HCT116 (cell line): ENCODE results near the gene PSMD10.
A peak's percentile ranks its signal among the peaks of the same experiment; 100 is the strongest.

Source experiments
- ATF3 ChIP-seq: IDR thresholded peaks from 2 replicates; pipeline ENCODE4 v1.6.1; 2012
- CTCF ChIP-seq, 3 experiments: fragments of 200-600 bp in 1 of 3; sonication (generic) in 1 of 3; IDR thresholded peaks in 2 of 3; conservative IDR thresholded peaks in 1 of 3; 2 replicates each; pipeline ENCODE4 v1.5.1; 2012 to 2017; ENCODE audit warnings: low read depth in 2 of 3, low read length in 2 of 3, antibody characterized with exemption in 1 of 3, borderline replicate concordance in 1 of 3, control low read depth in 1 of 3, mild to moderate bottlenecking in 1 of 3, mixed read lengths in 1 of 3, mixed run types in 1 of 3, moderate library complexity in 1 of 3; ENCODE audit not compliant: insufficient read depth in 1 of 3
- EGR1 ChIP-seq: IDR thresholded peaks from 2 replicates; pipeline ENCODE4 v1.6.1; 2012; ENCODE audit warnings: low read depth
- ELF1 ChIP-seq: IDR thresholded peaks from 2 replicates; pipeline ENCODE4 v1.6.1; 2012; ENCODE audit warnings: low read depth, borderline replicate concordance
- EZH2 ChIP-seq: fragments of 200-600 bp; sonication (generic); IDR thresholded peaks from 2 replicates; pipeline ENCODE4 v1.6.1; 2017; ENCODE audit warnings: antibody characterized with exemption, mixed run types
- MAX ChIP-seq: IDR thresholded peaks from 2 replicates; pipeline ENCODE4 v1.6.1; 2012
- POLR2AphosphoS5 ChIP-seq: IDR thresholded peaks from 2 replicates; pipeline ENCODE4 v1.6.1; 2011; ENCODE audit warnings: mild to moderate bottlenecking, low read depth, low read length, moderate library complexity
- REST ChIP-seq: IDR thresholded peaks from 2 replicates; pipeline ENCODE4 v1.6.1; 2012; ENCODE audit warnings: low read depth
- SP1 ChIP-seq: IDR thresholded peaks from 2 replicates; pipeline ENCODE4 v1.6.1; 2012; ENCODE audit warnings: low read depth
- SRF ChIP-seq: IDR thresholded peaks from 2 replicates; pipeline ENCODE4 v1.6.1; 2012; ENCODE audit warnings: low read depth
- YY1 ChIP-seq: IDR thresholded peaks from 2 replicates; pipeline ENCODE4 v1.6.1; 2011; ENCODE audit warnings: low read length, low read depth, moderate library complexity, mild to moderate bottlenecking; ENCODE audit not compliant: insufficient replicate concordance; ENCODE audit errors: extremely low read depth
- ZBTB33 ChIP-seq: IDR thresholded peaks from 2 replicates; pipeline ENCODE4 v1.6.1; 2011; ENCODE audit warnings: mild to moderate bottlenecking, low read length, moderate library complexity; ENCODE audit not compliant: insufficient replicate concordance; ENCODE audit errors: extremely low read depth
- ZFX ChIP-seq: fragments of 450-650 bp; IDR thresholded peaks from 2 replicates; pipeline ENCODE4 v1.6.1; 2017

GRCh38 chrX:108138814-108139702 lies 47.7 kb upstream of the PSMD10 start:
- TF ChIP-seq POLR2AphosphoS5, result no peak
- no peak for TF ChIP-seq ZFX
- peak in 2 of 3 experiments; percentile 44 to 53; a peak in 3 of 6 replicates for TF ChIP-seq CTCF (IDR thresholded peaks at IDR 0.05 in 2 of 3, conservative IDR thresholded peaks at IDR 0.05 in 1 of 3; ENCODE audit: borderline replicate concordance in 1 of 3, insufficient read depth in 1 of 3, low read depth in 2 of 3, low read length in 2 of 3)
- TF ChIP-seq ZBTB33, result no peak
- TF ChIP-seq SRF, result no peak
- no peak for TF ChIP-seq YY1
- TF ChIP-seq REST, result no peak
- TF ChIP-seq SP1, result no peak
- no peak for TF ChIP-seq MAX
- TF ChIP-seq EGR1, result no peak
- no peak for TF ChIP-seq ATF3
- no peak for TF ChIP-seq ELF1
- TF ChIP-seq EZH2, result no peak
